Duodenal mucosa (tissue), 2 donors: ENCODE measurements around the gene SLU7.

ENCODE experiments used
- H3K27ac ChIP-seq: one replicate; pipeline ENCODE4 v1.7.0; 2013; ENCODE audit warnings: low read depth, low read length
- H3K27me3 ChIP-seq, 2 donors: one replicate each; pipeline ENCODE4 v1.7.0; 2013; ENCODE audit warnings: low read length in 2 of 2, control low read depth in 1 of 2; ENCODE audit not compliant: insufficient read depth in 2 of 2, control insufficient read depth in 1 of 2
- H3K36me3 ChIP-seq, 2 donors: one replicate each; pipeline ENCODE4 v1.7.0; 2013; ENCODE audit warnings: low read length in 2 of 2, control low read depth in 1 of 2; ENCODE audit not compliant: insufficient read depth in 2 of 2, control insufficient read depth in 1 of 2
- H3K4me1 ChIP-seq, 2 donors: one replicate each; pipeline ENCODE4 v1.7.0; 2013; ENCODE audit warnings: low read length in 2 of 2, control low read depth in 1 of 2; ENCODE audit not compliant: insufficient read depth in 2 of 2, control insufficient read depth in 1 of 2
- H3K4me3 ChIP-seq, 2 donors: one replicate each; pipeline ENCODE4 v1.7.0; 2013; ENCODE audit warnings: low read length in 2 of 2, low read depth in 1 of 2
- H3K9ac ChIP-seq, 2 donors: one replicate each; pipeline ENCODE4 v1.7.0; 2013; ENCODE audit warnings: low read length in 2 of 2, low read depth in 1 of 2
- H3K9me3 ChIP-seq, 2 donors: one replicate each; pipeline ENCODE4 v1.7.0; 2013; ENCODE audit warnings: low read length in 2 of 2, control low read depth in 1 of 2; ENCODE audit not compliant: control insufficient read depth in 1 of 2

Gene SLU7

GRCh38 chr5:160384681-160385080 is 34.2 kb downstream of the SLU7 start:
- H3K9me3 ChIP-seq: peaks cover 3 to 9% of the 10 kb centered on the region in 2 donors
- H3K4me1 ChIP-seq: no peaks in the 10 kb centered on the region
- no peaks in the 10 kb centered on the region for H3K27me3 ChIP-seq
- H3K27ac ChIP-seq: no peak overlapping the region
- no peak overlapping the region for H3K4me3 ChIP-seq
- H3K36me3 ChIP-seq: no peaks in the 10 kb centered on the region
- H3K9ac ChIP-seq: no peak overlapping the region

GRCh38 chr5:160382346-160382745 is 36.5 kb downstream of the SLU7 start:
- Histone ChIP-seq H3K27me3 (no peaks in the 10 kb centered on the region), H3K4me3 (no peak overlapping the region), H3K27ac (no peak overlapping the region), H3K9ac (no peak overlapping the region), H3K4me1 (no peaks in the 10 kb centered on the region), H3K9me3 (peaks cover 0 to 5% of the 10 kb centered on the region in 2 donors), H3K36me3 (no peaks in the 10 kb centered on the region)

GRCh38 chr5:160380041-160380440 is 38.8 kb downstream of the SLU7 start:
- Histone ChIP-seq H3K4me3 (no peak overlapping the region), H3K27ac (no peak overlapping the region), H3K9ac (no peak overlapping the region), H3K4me1 (no peaks in the 10 kb centered on the region), H3K9me3 (no peaks in the 10 kb centered on the region), H3K27me3 (no peaks in the 10 kb centered on the region), H3K36me3 (no peaks in the 10 kb centered on the region)

GRCh38 chr5:160379511-160379910 is 39.4 kb downstream of the SLU7 start:
- no peaks in the 10 kb centered on the region for H3K9me3 ChIP-seq
- H3K4me1 ChIP-seq: no peaks in the 10 kb centered on the region
- H3K27me3 ChIP-seq: no peaks in the 10 kb centered on the region
- H3K9ac ChIP-seq: no peak overlapping the region
- no peaks in the 10 kb centered on the region for H3K36me3 ChIP-seq
- no peak overlapping the region for H3K4me3 ChIP-seq
- H3K27ac ChIP-seq: no peak overlapping the region

GRCh38 chr5:160378330-160378729 is 40.6 kb downstream of the SLU7 start:
- no peaks in the 10 kb centered on the region for H3K27me3 ChIP-seq
- H3K4me3 ChIP-seq: no peak overlapping the region
- H3K9me3 ChIP-seq: no peaks in the 10 kb centered on the region
- no peak overlapping the region for H3K9ac ChIP-seq
- no peaks in the 10 kb centered on the region for H3K4me1 ChIP-seq
- H3K27ac ChIP-seq: no peak overlapping the region
- no peaks in the 10 kb centered on the region for H3K36me3 ChIP-seq

- Histone ChIP-seq H3K27ac (no peak overlapping the region), H3K4me1 (no peaks in the 10 kb centered on the region), H3K27me3 (no peaks in the 10 kb centered on the region), H3K9ac (no peak overlapping the region), H3K4me3 (no peak overlapping the region), H3K9me3 (no peaks in the 10 kb centered on the region), H3K36me3 (no peaks in the 10 kb centered on the region)
These were observed 41.2 kb downstream of the SLU7 start for GRCh38 chr5:160377651-160378050.

GRCh38 chr5:160376416-160376815 is 42.5 kb downstream of the SLU7 start:
- Histone ChIP-seq H3K9me3 (no peaks in the 10 kb centered on the region), H3K9ac (no peak overlapping the region), H3K36me3 (no peaks in the 10 kb centered on the region), H3K27me3 (peaks cover 0 to 1% of the 10 kb centered on the region in 2 donors), H3K27ac (no peak overlapping the region), H3K4me1 (no peaks in the 10 kb centered on the region), H3K4me3 (no peak overlapping the region)

GRCh38 chr5:160375701-160376100 is 43.2 kb downstream of the SLU7 start:
- Histone ChIP-seq H3K4me1 (peaks cover 0 to 2% of the 10 kb centered on the region in 2 donors), H3K9me3 (no peaks in the 10 kb centered on the region), H3K27me3 (peaks cover 2 to 8% of the 10 kb centered on the region in 2 donors), H3K27ac (no peak overlapping the region), H3K4me3 (no peak overlapping the region), H3K36me3 (no peaks in the 10 kb centered on the region), H3K9ac (no peak overlapping the region)

- H3K27me3 ChIP-seq: peaks cover 6 to 11% of the 10 kb centered on the region in 2 donors
- no peak overlapping the region for H3K4me3 ChIP-seq
- H3K36me3 ChIP-seq: no peaks in the 10 kb centered on the region
- no peaks in the 10 kb centered on the region for H3K9me3 ChIP-seq
- H3K27ac ChIP-seq: no peak overlapping the region
- no peak overlapping the region for H3K9ac ChIP-seq
- H3K4me1 ChIP-seq: peaks cover 0 to 4% of the 10 kb centered on the region in 2 donors
These were observed 43.7 kb downstream of the SLU7 start for GRCh38 chr5:160375166-160375565.

GRCh38 chr5:160371294-160371693 is 47.6 kb downstream of the SLU7 start:
- Histone ChIP-seq H3K4me3 (no peak overlapping the region), H3K36me3 (no peaks in the 10 kb centered on the region), H3K9me3 (no peaks in the 10 kb centered on the region), H3K27ac (no peak overlapping the region), H3K4me1 (peaks cover 5 to 10% of the 10 kb centered on the region in 2 donors), H3K9ac (no peak overlapping the region), H3K27me3 (peaks cover 8 to 19% of the 10 kb centered on the region in 2 donors)

- peak overlapping the region in 1 of 2 donors; percentile 26 for H3K9ac ChIP-seq
- H3K4me3 ChIP-seq: peak overlapping the region; percentile 66 to 81
- H3K36me3 ChIP-seq: no peaks in the 10 kb centered on the region
- peaks cover 5 to 10% of the 10 kb centered on the region in 2 donors for H3K4me1 ChIP-seq
- peaks cover 8 to 19% of the 10 kb centered on the region in 2 donors for H3K27me3 ChIP-seq
- H3K27ac ChIP-seq: no peak overlapping the region
- H3K9me3 ChIP-seq: no peaks in the 10 kb centered on the region
These were observed 48.2 kb downstream of the SLU7 start for GRCh38 chr5:160370713-160371034.
